HG03521 (cell line): ENCODE measurements around the gene KRT39.
"Not testable (repeated sequence)": the region's sequence is repeated elsewhere in the genome, so short reads cannot be mapped to it uniquely, and the experiment has no call there.

Source experiments
- ATAC-seq: cut with Tn5 transposase; IDR thresholded peaks from one replicate; pipeline ENCODE4 v1.9.1; 2021; ENCODE audit warnings: mild to moderate bottlenecking, moderate library complexity; ENCODE audit not compliant: unreplicated experiment

Gene KRT39

GRCh38 chr17:40944531-40944930 is 22.2 kb downstream of the KRT39 start:
- ATAC-seq = no peak

GRCh38 chr17:40942553-40942952 is 24.2 kb downstream of the KRT39 start:
- no peak for ATAC-seq

GRCh38 chr17:40940266-40940665 is 26.5 kb downstream of the KRT39 start:
- no peak for ATAC-seq

- no peak for ATAC-seq
Observed at GRCh38 chr17:40938981-40939380, 27.8 kb downstream of the KRT39 start.

- no peak for ATAC-seq
Observed at GRCh38 chr17:40937384-40937819, 29.3 kb downstream of the KRT39 start, which contains the start of gene KRT23. TSS of gene KRT23 (minus strand) at chr17:40937646. CDS start at chr17:40936603, 1,043 bp downstream.

- no peak for ATAC-seq
Observed at GRCh38 chr17:40936976-40937375, 29.8 kb downstream of the KRT39 start.

GRCh38 chr17:40936437-40936971 is 30.2 kb downstream of the KRT39 start:
- ATAC-seq = no peak

GRCh38 chr17:40935624-40936023 is 31.1 kb downstream of the KRT39 start:
- no peak for ATAC-seq

- no peak for ATAC-seq
Observed at GRCh38 chr17:40932608-40933007, 34.1 kb downstream of the KRT39 start.

GRCh38 chr17:40931311-40931710 is 35.4 kb downstream of the KRT39 start:
- no peak for ATAC-seq

GRCh38 chr17:40926341-40926740 is 40.4 kb downstream of the KRT39 start:
- ATAC-seq = no peak

- no peak for ATAC-seq
Observed at GRCh38 chr17:40922239-40922638, 44.5 kb downstream of the KRT39 start.

- ATAC-seq = no peak
Observed at GRCh38 chr17:40921026-40921425, 45.7 kb downstream of the KRT39 start.

GRCh38 chr17:40917116-40917515 is 49.6 kb downstream of the KRT39 start:
- not testable (repeated sequence) for ATAC-seq

GRCh38 chr17:40916366-40916765 is 50.4 kb downstream of the KRT39 start:
- ATAC-seq = no peak

GRCh38 chr17:40915721-40916256 is 51.0 kb downstream of the KRT39 start:
- no peak for ATAC-seq

- ATAC-seq = no peak
Observed at GRCh38 chr17:40915199-40915661, 51.5 kb downstream of the KRT39 start.

- ATAC-seq = no peak
Observed at GRCh38 chr17:40914075-40914855, 52.5 kb downstream of the KRT39 start.

GRCh38 chr17:40912486-40913210 is 54.1 kb downstream of the KRT39 start:
- ATAC-seq = no peak

- no peak for ATAC-seq
Observed at GRCh38 chr17:40910441-40910841, 56.3 kb downstream of the KRT39 start.

GRCh38 chr17:40909755-40910154 is 57.0 kb downstream of the KRT39 start:
- ATAC-seq = no peak
